ENCODE measurements around the gene TRIM9.

The TRIM9 gene

GRCh38 chr14:51053157-51053556, 41.7 kb downstream of the TRIM9 start:
- Histone ChIP-seq H3K9ac (ENCODE audit: low read depth, low read length) (no peak overlapping the region), H3K27ac (ENCODE audit: low read depth, low read length) (no peak overlapping the region), H3K4me1 (ENCODE audit: insufficient read depth, low read length) (no peaks in the 10 kb centered on the region), H3K9me3 (ENCODE audit: insufficient read depth, low read depth, low read length) (no peaks in the 10 kb centered on the region), H3K27me3 (ENCODE audit: insufficient read depth, low read length) (no peaks in the 10 kb centered on the region), H3K36me3 (ENCODE audit: insufficient read depth, low read length) (no peaks in the 10 kb centered on the region), H3K4me3 (ENCODE audit: low read length) (no peak overlapping the region)
- WGBS, result no CpG with 5 or more reads among the region's 2 CpGs

GRCh38 chr14:51044961-51045360, 49.9 kb downstream of the TRIM9 start:
- H3K4me1 ChIP-seq (ENCODE audit: insufficient read depth, low read length), result peaks cover 13% of the 10 kb centered on the region
- no peaks in the 10 kb centered on the region for H3K36me3 ChIP-seq (ENCODE audit: insufficient read depth, low read length)
- no peak overlapping the region for H3K27ac ChIP-seq (ENCODE audit: low read depth, low read length)
- H3K4me3 ChIP-seq (ENCODE audit: low read length), result no peak overlapping the region
- no peak overlapping the region for H3K9ac ChIP-seq (ENCODE audit: low read depth, low read length)
- H3K27me3 ChIP-seq (ENCODE audit: insufficient read depth, low read length), result no peaks in the 10 kb centered on the region
- 92% methylated on average over 3 of the region's 3 CpGs for WGBS
- H3K9me3 ChIP-seq (ENCODE audit: insufficient read depth, low read depth, low read length), result no peaks in the 10 kb centered on the region

- H3K27me3 ChIP-seq (ENCODE audit: insufficient read depth, low read length), result no peaks in the 10 kb centered on the region
- H3K36me3 ChIP-seq (ENCODE audit: insufficient read depth, low read length), result no peaks in the 10 kb centered on the region
- no peak overlapping the region for H3K27ac ChIP-seq (ENCODE audit: low read depth, low read length)
- no peak overlapping the region for H3K9ac ChIP-seq (ENCODE audit: low read depth, low read length)
- WGBS, result 66% methylated on average over 5 of the region's 5 CpGs
- H3K4me3 ChIP-seq (ENCODE audit: low read length), result no peak overlapping the region
- peaks cover 19% of the 10 kb centered on the region for H3K4me1 ChIP-seq (ENCODE audit: insufficient read depth, low read length)
- H3K9me3 ChIP-seq (ENCODE audit: insufficient read depth, low read depth, low read length), result no peaks in the 10 kb centered on the region
Observed at GRCh38 chr14:51041883-51042282, 53.0 kb downstream of the TRIM9 start.

GRCh38 chr14:51041108-51041531, 53.8 kb downstream of the TRIM9 start:
- H3K9me3 ChIP-seq (ENCODE audit: insufficient read depth, low read depth, low read length), result no peaks in the 10 kb centered on the region
- WGBS, result 81% methylated on average over 5 of the region's 5 CpGs
- H3K36me3 ChIP-seq (ENCODE audit: insufficient read depth, low read length), result no peaks in the 10 kb centered on the region
- no peak overlapping the region for H3K9ac ChIP-seq (ENCODE audit: low read depth, low read length)
- H3K4me1 ChIP-seq (ENCODE audit: insufficient read depth, low read length), result peaks cover 19% of the 10 kb centered on the region
- no peaks in the 10 kb centered on the region for H3K27me3 ChIP-seq (ENCODE audit: insufficient read depth, low read length)
- H3K4me3 ChIP-seq (ENCODE audit: low read length), result no peak overlapping the region
- no peak overlapping the region for H3K27ac ChIP-seq (ENCODE audit: low read depth, low read length)

GRCh38 chr14:51039252-51039651, 55.7 kb downstream of the TRIM9 start:
- Histone ChIP-seq H3K4me3 (ENCODE audit: low read length) (no peak overlapping the region), H3K9me3 (ENCODE audit: insufficient read depth, low read depth, low read length) (no peaks in the 10 kb centered on the region), H3K9ac (ENCODE audit: low read depth, low read length) (no peak overlapping the region), H3K27me3 (ENCODE audit: insufficient read depth, low read length) (no peaks in the 10 kb centered on the region), H3K36me3 (ENCODE audit: insufficient read depth, low read length) (no peaks in the 10 kb centered on the region), H3K27ac (ENCODE audit: low read depth, low read length) (no peak overlapping the region), H3K4me1 (ENCODE audit: insufficient read depth, low read length) (peaks cover 19% of the 10 kb centered on the region)
- 93% methylated on average over 7 of the region's 7 CpGs for WGBS

GRCh38 chr14:51035611-51036192, 59.2 kb downstream of the TRIM9 start:
- Histone ChIP-seq H3K9me3 (ENCODE audit: insufficient read depth, low read depth, low read length) (no peaks in the 10 kb centered on the region), H3K27me3 (ENCODE audit: insufficient read depth, low read length) (no peaks in the 10 kb centered on the region), H3K36me3 (ENCODE audit: insufficient read depth, low read length) (no peaks in the 10 kb centered on the region), H3K9ac (ENCODE audit: low read depth, low read length) (no peak overlapping the region), H3K4me1 (ENCODE audit: insufficient read depth, low read length) (peaks cover 5% of the 10 kb centered on the region), H3K4me3 (ENCODE audit: low read length) (no peak overlapping the region), H3K27ac (ENCODE audit: low read depth, low read length) (no peak overlapping the region)
- WGBS, result 71% methylated on average over 9 of the region's 9 CpGs

- H3K4me1 ChIP-seq (ENCODE audit: insufficient read depth, low read length), result no peaks in the 10 kb centered on the region
- no peak overlapping the region for H3K4me3 ChIP-seq (ENCODE audit: low read length)
- no peaks in the 10 kb centered on the region for H3K9me3 ChIP-seq (ENCODE audit: insufficient read depth, low read depth, low read length)
- H3K27me3 ChIP-seq (ENCODE audit: insufficient read depth, low read length), result no peaks in the 10 kb centered on the region
- no peaks in the 10 kb centered on the region for H3K36me3 ChIP-seq (ENCODE audit: insufficient read depth, low read length)
- H3K9ac ChIP-seq (ENCODE audit: low read depth, low read length), result no peak overlapping the region
- 91% methylated on average over 16 of the region's 16 CpGs for WGBS
- H3K27ac ChIP-seq (ENCODE audit: low read depth, low read length), result no peak overlapping the region
Observed at GRCh38 chr14:51028851-51029754, 65.8 kb downstream of the TRIM9 start.

- WGBS, result 89% methylated on average over 4 of the region's 4 CpGs
- Histone ChIP-seq H3K4me1 (ENCODE audit: insufficient read depth, low read length) (no peaks in the 10 kb centered on the region), H3K4me3 (ENCODE audit: low read length) (no peak overlapping the region), H3K9ac (ENCODE audit: low read depth, low read length) (no peak overlapping the region), H3K9me3 (ENCODE audit: insufficient read depth, low read depth, low read length) (no peaks in the 10 kb centered on the region), H3K36me3 (ENCODE audit: insufficient read depth, low read length) (no peaks in the 10 kb centered on the region), H3K27me3 (ENCODE audit: insufficient read depth, low read length) (no peaks in the 10 kb centered on the region), H3K27ac (ENCODE audit: low read depth, low read length) (no peak overlapping the region)
Observed at GRCh38 chr14:51028361-51028760, 66.5 kb downstream of the TRIM9 start.

- Histone ChIP-seq H3K36me3 (ENCODE audit: insufficient read depth, low read length) (no peaks in the 10 kb centered on the region), H3K4me3 (ENCODE audit: low read length) (no peak overlapping the region), H3K27ac (ENCODE audit: low read depth, low read length) (no peak overlapping the region), H3K9ac (ENCODE audit: low read depth, low read length) (no peak overlapping the region), H3K9me3 (ENCODE audit: insufficient read depth, low read depth, low read length) (no peaks in the 10 kb centered on the region), H3K4me1 (ENCODE audit: insufficient read depth, low read length) (no peaks in the 10 kb centered on the region), H3K27me3 (ENCODE audit: insufficient read depth, low read length) (no peaks in the 10 kb centered on the region)
Observed at GRCh38 chr14:51024377-51024776, 70.5 kb downstream of the TRIM9 start.

GRCh38 chr14:51023964-51024363, 70.9 kb downstream of the TRIM9 start:
- H3K36me3 ChIP-seq (ENCODE audit: insufficient read depth, low read length), result no peaks in the 10 kb centered on the region
- no peaks in the 10 kb centered on the region for H3K9me3 ChIP-seq (ENCODE audit: insufficient read depth, low read depth, low read length)
- 89% methylated on average over 3 of the region's 3 CpGs for WGBS
- no peak overlapping the region for H3K9ac ChIP-seq (ENCODE audit: low read depth, low read length)
- no peaks in the 10 kb centered on the region for H3K4me1 ChIP-seq (ENCODE audit: insufficient read depth, low read length)
- H3K27me3 ChIP-seq (ENCODE audit: insufficient read depth, low read length), result no peaks in the 10 kb centered on the region
- H3K27ac ChIP-seq (ENCODE audit: low read depth, low read length), result no peak overlapping the region
- H3K4me3 ChIP-seq (ENCODE audit: low read length), result no peak overlapping the region

- H3K9me3 ChIP-seq (ENCODE audit: insufficient read depth, low read depth, low read length), result no peaks in the 10 kb centered on the region
- no peaks in the 10 kb centered on the region for H3K27me3 ChIP-seq (ENCODE audit: insufficient read depth, low read length)
- H3K4me1 ChIP-seq (ENCODE audit: insufficient read depth, low read length), result no peaks in the 10 kb centered on the region
- WGBS, result 97% methylated on average over 4 of the region's 4 CpGs
- no peaks in the 10 kb centered on the region for H3K36me3 ChIP-seq (ENCODE audit: insufficient read depth, low read length)
- no peak overlapping the region for H3K4me3 ChIP-seq (ENCODE audit: low read length)
- no peak overlapping the region for H3K27ac ChIP-seq (ENCODE audit: low read depth, low read length)
- H3K9ac ChIP-seq (ENCODE audit: low read depth, low read length), result no peak overlapping the region
Observed at GRCh38 chr14:51022769-51023168, 72.1 kb downstream of the TRIM9 start.
